Esophagus muscularis mucosa (tissue), 4 donors: ENCODE measurements around the gene MAPK12.

Source experiments
- EP300 ChIP-seq: sonication (generic); formaldehyde crosslinking; IDR thresholded peaks from one replicate; pipeline ENCODE4 v1.6.1; 2017; ENCODE audit warnings: antibody characterized with exemption
- POLR2A ChIP-seq: fragments of 450-650 bp; IDR thresholded peaks from one replicate; pipeline ENCODE4 v1.6.1; 2017; ENCODE audit warnings: antibody characterized with exemption, moderate library complexity, mild to moderate bottlenecking, low read depth
- POLR2AphosphoS5 ChIP-seq, 2 donors: sonication (generic); formaldehyde crosslinking; IDR thresholded peaks; one replicate each; pipeline ENCODE4 v1.6.1; 2017; ENCODE audit warnings: antibody characterized with exemption in 2 of 2
- TF ChIP-seq, protein P1 (sequence below), 3 experiments: fragments of 200-600 bp in 2 of 3; fragments of 450-650 bp in 1 of 3; sonication (generic) in 2 of 3; IDR thresholded peaks; one replicate each; pipeline ENCODE4 v1.5.1; 2017 to 2019; ENCODE audit warnings: antibody characterized with exemption in 3 of 3, mild to moderate bottlenecking in 2 of 3, moderate library complexity in 1 of 3

DNA sequence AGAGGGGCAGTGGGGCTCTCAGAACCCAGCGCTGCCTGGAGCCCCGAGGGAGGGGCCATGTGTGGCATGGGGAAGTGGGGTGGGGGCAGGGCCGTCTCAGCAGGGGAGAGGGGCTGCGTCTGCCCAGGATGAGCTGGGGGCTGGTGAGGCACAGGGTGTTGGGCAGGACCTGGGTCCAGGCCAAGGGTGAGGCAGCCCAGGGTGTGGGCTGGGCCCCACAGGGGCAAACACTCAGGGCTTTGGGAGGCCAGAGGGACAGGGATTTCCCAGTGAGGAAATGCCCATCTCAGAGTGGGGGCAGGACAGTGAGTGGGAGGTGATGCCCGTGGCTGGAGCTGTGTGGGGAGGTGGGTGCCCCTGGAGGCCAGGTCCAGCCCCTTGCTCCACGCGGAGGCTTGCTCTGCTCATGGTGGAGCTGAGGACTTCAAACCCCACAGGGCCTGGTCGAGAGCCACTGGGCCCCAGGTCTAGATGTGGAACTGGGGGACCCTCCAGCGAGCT lies 40.6 kb upstream of the MAPK12 start:
- TF ChIP-seq POLR2A (no peak), POLR2AphosphoS5 (IDR thresholded peaks at IDR 0.05) (no peak), EP300 (no peak)
- TF ChIP-seq, protein P1, sequence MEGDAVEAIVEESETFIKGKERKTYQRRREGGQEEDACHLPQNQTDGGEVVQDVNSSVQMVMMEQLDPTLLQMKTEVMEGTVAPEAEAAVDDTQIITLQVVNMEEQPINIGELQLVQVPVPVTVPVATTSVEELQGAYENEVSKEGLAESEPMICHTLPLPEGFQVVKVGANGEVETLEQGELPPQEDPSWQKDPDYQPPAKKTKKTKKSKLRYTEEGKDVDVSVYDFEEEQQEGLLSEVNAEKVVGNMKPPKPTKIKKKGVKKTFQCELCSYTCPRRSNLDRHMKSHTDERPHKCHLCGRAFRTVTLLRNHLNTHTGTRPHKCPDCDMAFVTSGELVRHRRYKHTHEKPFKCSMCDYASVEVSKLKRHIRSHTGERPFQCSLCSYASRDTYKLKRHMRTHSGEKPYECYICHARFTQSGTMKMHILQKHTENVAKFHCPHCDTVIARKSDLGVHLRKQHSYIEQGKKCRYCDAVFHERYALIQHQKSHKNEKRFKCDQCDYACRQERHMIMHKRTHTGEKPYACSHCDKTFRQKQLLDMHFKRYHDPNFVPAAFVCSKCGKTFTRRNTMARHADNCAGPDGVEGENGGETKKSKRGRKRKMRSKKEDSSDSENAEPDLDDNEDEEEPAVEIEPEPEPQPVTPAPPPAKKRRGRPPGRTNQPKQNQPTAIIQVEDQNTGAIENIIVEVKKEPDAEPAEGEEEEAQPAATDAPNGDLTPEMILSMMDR (IDR thresholded peaks at IDR 0.05), result no peak
